ENCODE results near the gene ADGRV1. TPM values are rescaled to one million over a fixed set of nuclear protein-coding genes. Genes with fewer than 3 reads are reported as not detected.

Gene ADGRV1
- total RNA-seq, 2 experiments from 2014 or later: not detected

DNA sequence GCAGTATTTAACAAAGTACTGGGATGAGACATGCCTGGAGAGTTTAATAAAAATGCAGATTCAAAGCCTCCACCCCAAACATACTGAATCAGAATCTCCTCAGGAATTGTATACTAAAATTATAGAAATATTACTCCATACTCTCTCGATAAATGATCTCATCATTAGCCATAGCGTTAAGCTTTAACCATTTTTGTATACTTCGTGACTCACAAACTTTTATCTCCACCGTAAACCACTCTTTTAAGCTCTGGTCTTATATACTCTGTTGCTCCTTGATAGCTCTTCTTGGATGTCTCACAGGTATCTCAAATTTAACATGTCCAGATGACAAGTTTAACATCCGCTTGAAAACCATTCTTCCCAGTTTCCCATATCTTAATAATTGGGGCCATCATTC is 327.8 kb downstream of the ADGRV1 start:
- no peaks in the 10 kb centered on the region for H4K20me1 ChIP-seq (ENCODE audit: insufficient read depth, low read length)
- H3K9me3 ChIP-seq (ENCODE audit: low read length): no peaks in the 10 kb centered on the region
- H3K4me1 ChIP-seq (ENCODE audit: insufficient read depth, low read length, poor library complexity, severe bottlenecking): no peaks in the 10 kb centered on the region
- no peaks in the 10 kb centered on the region for H3K36me3 ChIP-seq (ENCODE audit: insufficient read depth, low read length)
- no TSS peak for BruUV-seq (replicated peaks)
- no peak overlapping the region for H3K27ac ChIP-seq (ENCODE audit: low read depth, low read length, poor library complexity, severe bottlenecking)
- no peak overlapping the region for H3K4me2 ChIP-seq (ENCODE audit: low read length)
- ChIA-PET POLR2A (no interaction called here), CTCF (ENCODE audit: unreplicated experiment) (no interaction called here)
- no peak for DNase-seq (ENCODE audit: low spot score)
- TF ChIP-seq EZH2phosphoT487 (IDR thresholded peaks at IDR 0.05; ENCODE audit: borderline replicate concordance, low read depth, low read length): no peak
- TF ChIP-seq, protein P1, sequence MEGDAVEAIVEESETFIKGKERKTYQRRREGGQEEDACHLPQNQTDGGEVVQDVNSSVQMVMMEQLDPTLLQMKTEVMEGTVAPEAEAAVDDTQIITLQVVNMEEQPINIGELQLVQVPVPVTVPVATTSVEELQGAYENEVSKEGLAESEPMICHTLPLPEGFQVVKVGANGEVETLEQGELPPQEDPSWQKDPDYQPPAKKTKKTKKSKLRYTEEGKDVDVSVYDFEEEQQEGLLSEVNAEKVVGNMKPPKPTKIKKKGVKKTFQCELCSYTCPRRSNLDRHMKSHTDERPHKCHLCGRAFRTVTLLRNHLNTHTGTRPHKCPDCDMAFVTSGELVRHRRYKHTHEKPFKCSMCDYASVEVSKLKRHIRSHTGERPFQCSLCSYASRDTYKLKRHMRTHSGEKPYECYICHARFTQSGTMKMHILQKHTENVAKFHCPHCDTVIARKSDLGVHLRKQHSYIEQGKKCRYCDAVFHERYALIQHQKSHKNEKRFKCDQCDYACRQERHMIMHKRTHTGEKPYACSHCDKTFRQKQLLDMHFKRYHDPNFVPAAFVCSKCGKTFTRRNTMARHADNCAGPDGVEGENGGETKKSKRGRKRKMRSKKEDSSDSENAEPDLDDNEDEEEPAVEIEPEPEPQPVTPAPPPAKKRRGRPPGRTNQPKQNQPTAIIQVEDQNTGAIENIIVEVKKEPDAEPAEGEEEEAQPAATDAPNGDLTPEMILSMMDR (conservative IDR thresholded peaks at IDR 0.05; ENCODE audit: low read length): no peak
- H2AFZ ChIP-seq (ENCODE audit: low read length): no peak overlapping the region
- H3K79me2 ChIP-seq (ENCODE audit: insufficient read depth, low read depth, low read length): no peaks in the 10 kb centered on the region
- intact Hi-C loops (cut with micrococcal nuclease; ENCODE audit: unreplicated experiment): no loop called here
- H3K4me3 ChIP-seq (ENCODE audit: low read depth, low read length, poor library complexity, severe bottlenecking): no peak overlapping the region
- H3K9me2 ChIP-seq (ENCODE audit: insufficient read depth, low read length): no peaks in the 10 kb centered on the region

DNA sequence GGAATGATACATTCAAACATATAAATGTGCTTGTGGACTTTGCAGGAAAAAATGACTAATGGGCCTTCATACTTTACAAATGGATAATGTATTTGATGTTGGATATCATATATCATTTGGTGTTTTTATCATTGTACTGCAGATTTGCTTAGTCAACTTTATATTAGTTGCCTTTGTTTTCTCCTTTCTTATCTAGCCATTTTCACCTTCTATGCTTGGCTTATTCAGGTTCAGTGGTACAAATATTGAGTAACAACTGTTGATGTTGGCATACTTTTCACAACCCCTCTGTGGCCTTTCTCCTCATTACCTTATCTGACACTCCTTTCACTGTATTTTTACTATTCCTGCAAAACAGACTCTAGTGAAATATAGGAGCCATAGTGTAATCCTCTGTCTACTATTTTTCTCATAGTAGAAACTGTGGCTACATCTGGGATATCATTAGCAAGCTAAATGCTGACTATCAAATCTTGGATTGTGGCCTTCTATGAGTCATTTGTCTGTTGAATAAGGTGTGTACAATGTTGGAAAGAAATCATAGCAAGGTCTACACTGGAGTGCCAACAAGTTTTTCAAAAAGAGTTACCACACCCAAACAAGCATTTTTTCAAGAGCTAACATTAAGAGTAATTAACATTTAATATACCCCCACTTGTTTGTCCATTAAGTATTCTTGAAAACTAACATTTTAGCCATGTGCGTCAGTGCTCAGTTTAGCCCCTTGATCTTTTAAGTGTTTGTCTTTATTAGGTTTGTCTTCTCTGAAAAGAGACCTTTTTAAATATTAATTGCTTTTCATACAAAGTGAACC is 330.1 kb downstream of the ADGRV1 start:
- H3K9me3 ChIP-seq (ENCODE audit: low read length): no peaks in the 10 kb centered on the region
- H3K27ac ChIP-seq (ENCODE audit: low read depth, low read length, poor library complexity, severe bottlenecking): no peak overlapping the region
- intact Hi-C loops (cut with micrococcal nuclease; ENCODE audit: unreplicated experiment): no loop called here
- TF ChIP-seq, protein P1 (conservative IDR thresholded peaks at IDR 0.05; ENCODE audit: low read length): no peak
- no peak for TF ChIP-seq EZH2phosphoT487 (IDR thresholded peaks at IDR 0.05; ENCODE audit: borderline replicate concordance, low read depth, low read length)
- H2AFZ ChIP-seq (ENCODE audit: low read length): no peak overlapping the region
- no peaks in the 10 kb centered on the region for H3K9me2 ChIP-seq (ENCODE audit: insufficient read depth, low read length)
- no peak overlapping the region for H3K4me2 ChIP-seq (ENCODE audit: low read length)
- no peaks in the 10 kb centered on the region for H3K4me1 ChIP-seq (ENCODE audit: insufficient read depth, low read length, poor library complexity, severe bottlenecking)
- no TSS peak for BruUV-seq (replicated peaks)
- no peak for DNase-seq (ENCODE audit: low spot score)
- H3K4me3 ChIP-seq (ENCODE audit: low read depth, low read length, poor library complexity, severe bottlenecking): no peak overlapping the region
- H3K36me3 ChIP-seq (ENCODE audit: insufficient read depth, low read length): no peaks in the 10 kb centered on the region
- CTCF ChIA-PET (ENCODE audit: unreplicated experiment): no interaction called here
- H3K79me2 ChIP-seq (ENCODE audit: insufficient read depth, low read depth, low read length): no peaks in the 10 kb centered on the region
- H4K20me1 ChIP-seq (ENCODE audit: insufficient read depth, low read length): no peaks in the 10 kb centered on the region
- POLR2A ChIA-PET: no interaction called here

DNA sequence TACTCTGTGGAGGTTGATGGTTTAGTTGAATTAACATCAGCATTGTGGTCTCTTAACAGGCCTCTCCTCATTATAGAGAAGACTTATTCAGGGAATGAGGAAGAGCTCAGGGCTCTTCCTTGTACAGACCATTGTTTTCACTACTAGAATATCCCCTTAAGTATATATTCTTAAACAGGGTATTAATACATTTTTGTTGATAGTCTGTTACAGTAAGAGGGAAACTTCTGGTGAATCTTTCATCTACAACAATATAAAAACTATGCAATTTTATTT is 330.7 kb downstream of the ADGRV1 start:
- TF ChIP-seq, protein P1 (conservative IDR thresholded peaks at IDR 0.05; ENCODE audit: low read length): no peak
- no peak for TF ChIP-seq EZH2phosphoT487 (IDR thresholded peaks at IDR 0.05; ENCODE audit: borderline replicate concordance, low read depth, low read length)
- DNase-seq (ENCODE audit: low spot score): no peak
- ChIA-PET POLR2A (interaction anchor here (0.7 kb wide), 1 partner anchor 543 kb away, joined by 3 read pairs; no protein-coding TSS in a partner anchor), CTCF (ENCODE audit: unreplicated experiment) (no interaction called here)
- Histone ChIP-seq H3K36me3 (ENCODE audit: insufficient read depth, low read length) (no peaks in the 10 kb centered on the region), H3K9me2 (ENCODE audit: insufficient read depth, low read length) (no peaks in the 10 kb centered on the region), H3K27ac (ENCODE audit: low read depth, low read length, poor library complexity, severe bottlenecking) (no peak overlapping the region), H3K4me2 (ENCODE audit: low read length) (no peak overlapping the region), H3K9me3 (ENCODE audit: low read length) (no peaks in the 10 kb centered on the region), H4K20me1 (ENCODE audit: insufficient read depth, low read length) (no peaks in the 10 kb centered on the region), H3K79me2 (ENCODE audit: insufficient read depth, low read depth, low read length) (no peaks in the 10 kb centered on the region), H3K4me1 (ENCODE audit: insufficient read depth, low read length, poor library complexity, severe bottlenecking) (no peaks in the 10 kb centered on the region), H3K4me3 (ENCODE audit: low read depth, low read length, poor library complexity, severe bottlenecking) (no peak overlapping the region), H2AFZ (ENCODE audit: low read length) (no peak overlapping the region)
- intact Hi-C loops (cut with micrococcal nuclease; ENCODE audit: unreplicated experiment): no loop called here
- no TSS peak for BruUV-seq (replicated peaks)
